Tibial artery (tissue), 4 donors: ENCODE measurements around the gene RBM7.

ENCODE experiments used
- DNase-seq, 2 donors: peaks; one replicate each; pipeline ENCODE4 v3.0.0-alpha.2; 2019
- H3K27ac ChIP-seq, 2 donors: fragments of 200-600 bp; sonication (generic) in 1 of 2; 1 replicate in 1 of 2; 2 replicates in 1 of 2; pipeline ENCODE4 v1.5.1; 2018 to 2019; ENCODE audit warnings: mild to moderate bottlenecking in 1 of 2
- H3K27me3 ChIP-seq, 2 donors: fragments of 200-600 bp; sonication (generic) in 1 of 2; one replicate each; pipeline versions ENCODE4 v1.5.1 to v1.6.0; 2016 to 2019
- H3K36me3 ChIP-seq, 3 donors: fragments of 200-600 bp; sonication (generic) in 2 of 3; one replicate each; pipeline ENCODE4 v1.5.1; 2016 to 2019; ENCODE audit warnings: mild to moderate bottlenecking in 2 of 3
- H3K4me1 ChIP-seq, 4 donors: fragments of 200-600 bp; sonication (generic) in 2 of 4; 1 replicate in 3 of 4; 2 replicates in 1 of 4; pipeline ENCODE4 v1.5.1; 2016 to 2019
- H3K4me3 ChIP-seq, 2 donors: fragments of 200-600 bp; sonication (generic) in 1 of 2; 1 replicate in 1 of 2; 2 replicates in 1 of 2; pipeline ENCODE4 v1.5.1; 2018 to 2019; ENCODE audit warnings: mild to moderate bottlenecking in 2 of 2
- H3K9me3 ChIP-seq, 3 donors: fragments of 200-600 bp; sonication (generic) in 1 of 3; one replicate each; pipeline ENCODE4 v1.5.1; 2016 to 2019
- CTCF ChIP-seq, 2 experiments: fragments of 200-600 bp in 1 of 2; fragments of 450-650 bp in 1 of 2; IDR thresholded peaks; one replicate each; pipeline ENCODE4 v1.5.1; 2017 to 2019; ENCODE audit warnings: antibody characterized with exemption in 2 of 2, mild to moderate bottlenecking in 1 of 2, moderate library complexity in 1 of 2
- intact Hi-C: fragments of 100-400 bp; cut with DNase I; formaldehyde crosslinking; loops from one replicate; pipeline ENCODE4 v1.15.0; 2023; ENCODE audit warnings: low total_unique reads

The RBM7 gene

GRCh38 chr11:114362326-114362725, 38.1 kb upstream of the RBM7 start:
- intact Hi-C loops = no loop called here
- Histone ChIP-seq H3K4me3 (no peak overlapping the region), H3K27ac (no peak overlapping the region), H3K4me1 (peaks cover 0 to 12% (median 8%) of the 10 kb centered on the region in 4 donors), H3K36me3 (no peaks in the 10 kb centered on the region), H3K27me3 (no peaks in the 10 kb centered on the region), H3K9me3 (no peaks in the 10 kb centered on the region)
- DNase-seq = no peak
- TF ChIP-seq CTCF (IDR thresholded peaks at IDR 0.05) = no peak

DNA sequence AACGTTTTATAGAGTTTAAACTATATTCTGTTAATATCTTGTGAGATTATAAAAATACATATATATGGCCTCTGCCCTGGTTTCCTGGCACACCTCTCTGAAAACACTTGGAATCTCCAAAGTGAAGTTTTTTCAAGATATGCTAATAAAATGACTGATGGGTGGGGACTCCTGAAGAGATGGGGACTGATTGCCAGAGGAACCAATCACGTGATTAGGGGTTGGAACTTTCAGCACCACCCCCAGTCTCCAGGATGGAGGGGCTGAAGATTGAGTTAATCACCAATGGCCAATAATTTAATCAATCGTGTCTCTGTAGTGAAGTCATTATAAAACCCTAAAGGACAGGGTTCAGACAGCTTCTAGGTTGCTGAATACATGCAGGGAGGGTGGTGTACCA, 37.5 kb upstream of the RBM7 start:
- intact Hi-C loops = no loop called here
- no peak for TF ChIP-seq CTCF (IDR thresholded peaks at IDR 0.05)

GRCh38 chr11:114366331-114367243, 33.9 kb upstream of the RBM7 start:
- Histone ChIP-seq H3K27ac (peak overlapping the region; percentile 35 to 36), H3K27me3 (no peaks in the 10 kb centered on the region), H3K4me1 (peaks cover 0 to 20% (median 11%) of the 10 kb centered on the region in 4 donors), H3K36me3 (no peaks in the 10 kb centered on the region), H3K4me3 (no peak overlapping the region), H3K9me3 (no peaks in the 10 kb centered on the region)
- DNase-seq = no peak
- intact Hi-C loops = no loop called here
- no peak for TF ChIP-seq CTCF (IDR thresholded peaks at IDR 0.05)

More for the DNA sequence above, 37.5 kb upstream of the RBM7 start:
- Histone ChIP-seq H3K9me3 (no peaks in the 10 kb centered on the region), H3K4me3 (no peak overlapping the region), H3K27ac (no peak overlapping the region), H3K4me1 (peaks cover 0 to 19% (median 11%) of the 10 kb centered on the region in 4 donors), H3K36me3 (no peaks in the 10 kb centered on the region), H3K27me3 (no peaks in the 10 kb centered on the region)
- DNase-seq = no peak

- Histone ChIP-seq H3K4me1 (peaks cover 0 to 20% (median 11%) of the 10 kb centered on the region in 4 donors), H3K27ac (peak overlapping the region; percentile 35 to 36), H3K4me3 (no peak overlapping the region)
Observed at GRCh38 chr11:114367244-114367957, 33.1 kb upstream of the RBM7 start.

More at GRCh38 chr11:114367244-114367957, 33.1 kb upstream of the RBM7 start:
- no peak for DNase-seq
- Histone ChIP-seq H3K9me3 (no peaks in the 10 kb centered on the region), H3K36me3 (no peaks in the 10 kb centered on the region), H3K27me3 (no peaks in the 10 kb centered on the region)
- intact Hi-C loops = no loop called here
- no peak for TF ChIP-seq CTCF (IDR thresholded peaks at IDR 0.05)
